Neural cell (in vitro differentiated cells): ENCODE results near the gene CANT1. TPM values are rescaled to one million over a fixed set of nuclear protein-coding genes. Genes with fewer than 3 reads are reported as not detected.

Source experiments
- H2AFZ ChIP-seq: fragments of 200-600, 300-800 bp; sonication (generic), shearing (Covaris generic); 2 replicates; pipeline ENCODE4 v1.6.0; 2014; ENCODE audit warnings: low read depth, mild to moderate bottlenecking, antibody characterized with exemption, low read length, moderate library complexity
- H3F3A ChIP-seq: fragments of 200-600 bp; shearing (Covaris generic); 2 replicates; pipeline ENCODE4 v1.6.1; 2016; ENCODE audit warnings: mild to moderate bottlenecking, moderate library complexity, mixed read lengths, antibody characterized with exemption, low read length; ENCODE audit not compliant: insufficient read depth, poor library complexity, severe bottlenecking
- H3K27ac ChIP-seq: fragments of 200-600, 300-800 bp; sonication (generic), shearing (Covaris generic); 2 replicates; pipeline ENCODE4 v1.5.1; 2014; ENCODE audit warnings: mild to moderate bottlenecking, low read length, moderate library complexity
- H3K27me3 ChIP-seq: fragments of 300-800, 200-600 bp; sonication (generic), shearing (Covaris generic); 2 replicates; pipeline ENCODE4 v1.6.0; 2014; ENCODE audit warnings: mild to moderate bottlenecking, low read depth, low read length, moderate library complexity; ENCODE audit not compliant: insufficient read depth
- H3K36me3 ChIP-seq: fragments of 300-800, 200-600 bp; sonication (generic), shearing (Covaris generic); 2 replicates; pipeline ENCODE4 v1.5.1; 2014; ENCODE audit warnings: mild to moderate bottlenecking, antibody characterized with exemption, low read length, moderate library complexity; ENCODE audit not compliant: insufficient read depth
- H3K4me2 ChIP-seq: fragments of 300-800, 200-600 bp; sonication (generic), shearing (Covaris generic); 2 replicates; pipeline ENCODE4 v1.6.0; 2014; ENCODE audit warnings: mild to moderate bottlenecking, low read length
- H3K4me3 ChIP-seq: fragments of 300-800, 200-600 bp; sonication (generic), shearing (Covaris generic); 2 replicates; pipeline ENCODE4 v1.5.1; 2014; ENCODE audit warnings: mild to moderate bottlenecking, low read length, moderate library complexity
- H3K79me2 ChIP-seq: fragments of 200-600 bp; shearing (Covaris generic); replicated peaks from 2 replicates; pipeline ENCODE4 v1.6.0; 2014; ENCODE audit warnings: mild to moderate bottlenecking, low read length, moderate library complexity; ENCODE audit not compliant: insufficient read depth
- H3K9ac ChIP-seq: fragments of 300-800, 200-600 bp; sonication (generic), shearing (Covaris generic); 2 replicates; pipeline ENCODE4 v1.6.1; 2016; ENCODE audit warnings: mild to moderate bottlenecking, low read length, mixed read lengths
- H3K9me2 ChIP-seq: fragments of 200-600 bp; shearing (Covaris generic); 2 replicates; pipeline ENCODE4 v1.6.1; 2016; ENCODE audit warnings: mild to moderate bottlenecking, low read length, mixed read lengths; ENCODE audit not compliant: insufficient read depth
- H3K9me3 ChIP-seq: fragments of 200-600, 300-800 bp; sonication (generic), shearing (Covaris generic); 2 replicates; pipeline ENCODE4 v1.6.1; 2016; ENCODE audit warnings: mild to moderate bottlenecking, mixed run types, low read length, moderate library complexity, mixed read lengths
- H4K20me1 ChIP-seq: fragments of 200-600 bp; shearing (Covaris generic); 2 replicates; pipeline ENCODE4 v1.6.1; 2016; ENCODE audit warnings: mild to moderate bottlenecking, mixed run types; ENCODE audit not compliant: insufficient read depth
- CTCF ChIP-seq: fragments of 450-650 bp; IDR thresholded peaks from 2 replicates; pipeline ENCODE4 v1.5.1; 2014; ENCODE audit warnings: antibody characterized with exemption, mild to moderate bottlenecking, moderate library complexity; ENCODE audit not compliant: poor library complexity, severe bottlenecking
- EP300 ChIP-seq: fragments of 450-650 bp; conservative IDR thresholded peaks from 2 replicates; pipeline ENCODE4 v1.6.1; 2014; ENCODE audit warnings: antibody characterized with exemption, mild to moderate bottlenecking, moderate library complexity; ENCODE audit not compliant: poor library complexity, severe bottlenecking
- EZH2 ChIP-seq: fragments of 200-600, 300-800 bp; shearing (Covaris generic), sonication (generic); IDR thresholded peaks from 2 replicates; pipeline ENCODE4 v1.6.1; 2014; ENCODE audit warnings: antibody characterized with exemption, low read length, borderline replicate concordance, mild to moderate bottlenecking; ENCODE audit not compliant: insufficient read depth, poor library complexity, severe bottlenecking
- MXI1 ChIP-seq: fragments of 450-650 bp; conservative IDR thresholded peaks from 2 replicates; pipeline ENCODE4 v1.6.1; 2014; ENCODE audit warnings: antibody characterized with exemption, mild to moderate bottlenecking; ENCODE audit not compliant: poor library complexity, severe bottlenecking
- POLR2AphosphoS5 ChIP-seq: IDR thresholded peaks from 2 replicates; pipeline ENCODE4 v1.6.1; 2012
- RAD21 ChIP-seq: fragments of 450-650 bp; conservative IDR thresholded peaks from 2 replicates; pipeline ENCODE4 v1.6.1; 2014; ENCODE audit warnings: antibody characterized with exemption, mild to moderate bottlenecking, moderate library complexity
- REST ChIP-seq: IDR thresholded peaks from 2 replicates; pipeline ENCODE4 v1.6.1; 2012; ENCODE audit warnings: borderline replicate concordance
- SMC3 ChIP-seq: fragments of 450-650 bp; conservative IDR thresholded peaks from 2 replicates; pipeline ENCODE4 v1.6.1; 2014; ENCODE audit warnings: antibody characterized with exemption, mild to moderate bottlenecking, moderate library complexity; ENCODE audit not compliant: poor library complexity
- TAF1 ChIP-seq: IDR thresholded peaks from 2 replicates; pipeline ENCODE4 v1.6.1; 2012; ENCODE audit warnings: low read depth
- polyA plus RNA-seq: library from polyadenylated mRNA; depleted of rRNA; stranded (reverse); fragments of >200 nt; gene quantifications from 2 replicates; pipeline ENCODE4 v1.2.3, GENCODE V29; 2014

CANT1 gene
- polyA plus RNA-seq, 1 donor from 2014 or later: 17.7 TPM

DNA sequence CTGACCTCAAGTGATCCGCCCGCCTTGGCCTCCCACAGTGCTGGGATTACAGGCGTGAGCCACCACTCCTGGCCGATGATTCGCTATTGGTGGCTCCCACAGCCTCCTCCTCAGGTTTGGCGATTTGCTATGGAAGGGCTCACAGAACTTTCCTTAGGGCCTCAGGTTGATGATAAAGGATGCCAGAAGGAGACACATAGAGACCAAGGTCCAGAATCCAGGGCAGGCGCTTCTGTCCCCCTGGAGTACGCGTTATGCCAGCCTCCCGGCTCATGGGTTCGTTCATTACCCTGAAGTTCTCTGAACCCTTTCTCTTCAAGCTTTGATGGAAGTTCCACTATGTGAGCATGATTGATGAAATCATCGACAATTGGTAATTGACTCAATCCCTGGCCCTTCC, 49.8 kb downstream of the CANT1 start:
- Histone ChIP-seq H3K79me2 (no peaks in the 10 kb centered on the region), H3K9me3 (no peaks in the 10 kb centered on the region), H3K27ac (no peak overlapping the region), H2AFZ (no peak overlapping the region), H3K36me3 (no peaks in the 10 kb centered on the region), H3K4me3 (no peak overlapping the region), H3K9ac (no peak overlapping the region), H3F3A (no peaks in the 10 kb centered on the region), H4K20me1 (no peaks in the 10 kb centered on the region), H3K9me2 (no peaks in the 10 kb centered on the region), H3K27me3 (no peaks in the 10 kb centered on the region), H3K4me2 (no peak overlapping the region)
- TF ChIP-seq EP300: no peak
- TF ChIP-seq MXI1: no peak
- no peak for TF ChIP-seq RAD21
- no peak for TF ChIP-seq SMC3
- no peak for TF ChIP-seq CTCF
- no peak for TF ChIP-seq TAF1
- no peak for TF ChIP-seq EZH2
- TF ChIP-seq POLR2AphosphoS5: no peak
- TF ChIP-seq REST: no peak

DNA sequence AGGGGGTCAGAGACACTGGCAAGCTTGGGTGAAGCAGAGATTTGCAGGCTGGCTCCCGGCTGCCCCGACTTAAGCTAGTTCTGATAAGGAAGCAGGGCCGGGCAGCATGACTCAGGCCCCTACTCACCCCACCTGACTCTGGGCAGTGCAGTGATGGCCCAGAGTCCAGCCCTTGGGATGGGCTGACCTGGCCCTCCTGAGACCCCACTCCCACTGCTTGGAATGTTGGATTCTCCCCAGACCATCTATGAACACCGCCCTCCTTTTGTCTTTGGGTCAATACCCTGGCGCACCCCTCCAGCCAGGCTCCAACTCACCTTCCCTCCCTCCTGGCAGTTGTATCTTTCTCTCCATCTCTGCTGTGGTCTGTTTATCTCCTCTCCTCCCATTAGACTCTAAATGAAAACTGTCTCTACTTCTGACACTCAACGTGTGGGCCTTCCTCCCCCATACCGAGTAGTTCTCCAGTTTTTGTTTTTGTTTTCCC, 50.9 kb downstream of the CANT1 start:
- H3K4me2 ChIP-seq: no peak overlapping the region
- H3K36me3 ChIP-seq: no peaks in the 10 kb centered on the region
- no peak overlapping the region for H3K4me3 ChIP-seq
- H4K20me1 ChIP-seq: no peaks in the 10 kb centered on the region
- no peaks in the 10 kb centered on the region for H3K9me2 ChIP-seq
- H3K9me3 ChIP-seq: no peaks in the 10 kb centered on the region
- H3K9ac ChIP-seq: no peak overlapping the region
- H3F3A ChIP-seq: no peaks in the 10 kb centered on the region
- H3K79me2 ChIP-seq: no peaks in the 10 kb centered on the region
- H3K27ac ChIP-seq: no peak overlapping the region
- TF ChIP-seq EZH2 (no peak), EP300 (no peak), POLR2AphosphoS5 (no peak), CTCF (no peak), SMC3 (no peak), REST (no peak), TAF1 (no peak), RAD21 (no peak), MXI1 (no peak)
- H3K27me3 ChIP-seq: no peaks in the 10 kb centered on the region
- no peak overlapping the region for H2AFZ ChIP-seq
